ENCODE results near the gene SHISA4. TPM values are rescaled to one million over a fixed set of nuclear protein-coding genes. Genes with fewer than 3 reads are reported as not detected.

The SHISA4 gene
- total RNA-seq: 22.5 and 27.0 TPM in 2 replicates

GRCh38 chr1:201888282-201889089, at the start of gene SHISA4:
Gene SHISA4 (plus strand): TSS chr1:201888898. CDS start chr1:201888995, 97 bp downstream.

Other genes with a start within 250 kb of the SHISA4 start
- 23.2 and 29.1 TPM in 2 replicates for gene IPO9, start 59.7 kb upstream of the SHISA4 start, total RNA-seq
- gene LMOD1, start 57.6 kb downstream of the SHISA4 start, total RNA-seq: 22.2 and 40.4 TPM in 2 replicates
- gene TIMM17A, start 66.6 kb downstream of the SHISA4 start, total RNA-seq: 52.6 and 61.4 TPM in 2 replicates
- 73.0 and 82.5 TPM in 2 replicates for gene RNPEP, start 93.8 kb downstream of the SHISA4 start, total RNA-seq
- 0.20 and 2.2 TPM in 2 replicates for gene ELF3, start 121.7 kb downstream of the SHISA4 start, total RNA-seq
- 0.03 TPM in 1 of 2 replicates, not detected in the other for gene GPR37L1, start 234.0 kb downstream of the SHISA4 start, total RNA-seq